ENCODE measurements around the gene EMP2. TPM values are rescaled to one million over a fixed set of nuclear protein-coding genes. Genes with fewer than 3 reads are reported as not detected.
"Not testable (repeated sequence)": the region's sequence is repeated elsewhere in the genome, so short reads cannot be mapped to it uniquely, and the experiment has no call there.

The EMP2 gene
- total RNA-seq, 2 experiments from 2014 or later: not detected

DNA sequence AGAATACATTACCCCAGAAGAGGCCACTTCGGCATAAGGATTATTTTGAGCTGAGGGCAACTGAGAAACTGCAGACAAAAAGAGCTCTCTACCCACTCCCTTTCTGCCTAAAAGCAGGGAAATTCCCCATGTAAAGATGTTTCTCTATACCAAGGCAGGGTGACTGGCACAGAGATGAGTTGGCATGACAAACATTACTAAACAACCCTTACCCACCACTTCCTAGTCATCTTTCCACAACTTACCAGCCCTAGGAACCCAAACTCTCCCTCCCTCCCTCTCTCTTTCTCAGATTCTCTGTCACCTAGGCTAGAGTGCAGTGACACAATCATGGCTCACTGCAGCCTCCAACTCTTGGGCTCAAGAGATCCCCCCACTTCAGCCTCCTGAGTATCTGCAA is 68.6 kb downstream of the EMP2 start:
- Mint-ChIP-seq H3K27ac (no peak overlapping the region), H3K4me1 (ENCODE audit: low read depth) (peaks cover 4% of the 10 kb centered on the region), H3K4me3 (no peak overlapping the region), H3K36me3 (ENCODE audit: low read depth) (no peaks in the 10 kb centered on the region), H3K27me3 (no peaks in the 10 kb centered on the region), H3K9me3 (no peaks in the 10 kb centered on the region)
- Histone ChIP-seq H3K36me3 (ENCODE audit: insufficient read depth, low read length) (no peaks in the 10 kb centered on the region), H3K27me3 (ENCODE audit: control insufficient read depth in 1 of 2, insufficient read depth in 2 of 2, low read length in 2 of 2) (peaks cover 0 to 5% of the 10 kb centered on the region in 2 experiments), H3K4me1 (ENCODE audit: insufficient read depth, low read length) (peaks cover 4% of the 10 kb centered on the region), H3K27ac (ENCODE audit: low read depth in 1 of 2, low read length in 2 of 2) (no peak overlapping the region), H3K4me3 (ENCODE audit: low read length) (no peak overlapping the region), H3K9me3 (ENCODE audit: control insufficient read depth in 1 of 2, insufficient read depth in 1 of 2, low read length in 2 of 2) (peaks cover 0 to 7% of the 10 kb centered on the region in 2 experiments)
- ChIA-PET CTCF (no interaction called here), POLR2A (no interaction called here)
- DNase-seq: peak in 1 of 14 experiments; percentile 13
- intact Hi-C loops (cut with DNase I, micrococcal nuclease): no loop called here
- no peak for ATAC-seq (ENCODE audit: poor library complexity)
- TF ChIP-seq, protein P1, sequence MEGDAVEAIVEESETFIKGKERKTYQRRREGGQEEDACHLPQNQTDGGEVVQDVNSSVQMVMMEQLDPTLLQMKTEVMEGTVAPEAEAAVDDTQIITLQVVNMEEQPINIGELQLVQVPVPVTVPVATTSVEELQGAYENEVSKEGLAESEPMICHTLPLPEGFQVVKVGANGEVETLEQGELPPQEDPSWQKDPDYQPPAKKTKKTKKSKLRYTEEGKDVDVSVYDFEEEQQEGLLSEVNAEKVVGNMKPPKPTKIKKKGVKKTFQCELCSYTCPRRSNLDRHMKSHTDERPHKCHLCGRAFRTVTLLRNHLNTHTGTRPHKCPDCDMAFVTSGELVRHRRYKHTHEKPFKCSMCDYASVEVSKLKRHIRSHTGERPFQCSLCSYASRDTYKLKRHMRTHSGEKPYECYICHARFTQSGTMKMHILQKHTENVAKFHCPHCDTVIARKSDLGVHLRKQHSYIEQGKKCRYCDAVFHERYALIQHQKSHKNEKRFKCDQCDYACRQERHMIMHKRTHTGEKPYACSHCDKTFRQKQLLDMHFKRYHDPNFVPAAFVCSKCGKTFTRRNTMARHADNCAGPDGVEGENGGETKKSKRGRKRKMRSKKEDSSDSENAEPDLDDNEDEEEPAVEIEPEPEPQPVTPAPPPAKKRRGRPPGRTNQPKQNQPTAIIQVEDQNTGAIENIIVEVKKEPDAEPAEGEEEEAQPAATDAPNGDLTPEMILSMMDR (IDR thresholded peaks at IDR 0.05): no peak

GRCh38 chr16:10510279-10510678 is 70.1 kb downstream of the EMP2 start:
- ChIA-PET POLR2A (interaction anchor here (1.3 kb wide), 1 partner anchor 196 kb away, joined by 8 read pairs; no protein-coding TSS in a partner anchor), CTCF (interaction anchor here (1.3 to 1.7 kb wide), 6 partner anchors 99 to 254 kb away, joined by 4 to 30 read pairs (median 6); partner anchors contain the start of gene NUBP1)
- no peaks in the 10 kb centered on the region for H3K9me3 ChIP-seq (ENCODE audit: control insufficient read depth in 1 of 2, insufficient read depth in 1 of 2, low read length in 2 of 2)
- intact Hi-C loops (cut with DNase I, micrococcal nuclease): no loop called here
- H3K27me3 ChIP-seq (ENCODE audit: control insufficient read depth in 1 of 2, insufficient read depth in 2 of 2, low read length in 2 of 2): peaks cover 0 to 5% of the 10 kb centered on the region in 2 experiments
- no peak overlapping the region for H3K27ac ChIP-seq (ENCODE audit: low read depth in 1 of 2, low read length in 2 of 2)
- TF ChIP-seq, protein P1 (IDR thresholded peaks at IDR 0.05): no peak
- Mint-ChIP-seq H3K27ac (no peak overlapping the region), H3K36me3 (ENCODE audit: low read depth) (no peaks in the 10 kb centered on the region), H3K4me3 (no peak overlapping the region), H3K4me1 (ENCODE audit: low read depth) (peaks cover 4% of the 10 kb centered on the region), H3K9me3 (no peaks in the 10 kb centered on the region), H3K27me3 (no peaks in the 10 kb centered on the region)
- no peak for DNase-seq
- no peak for ATAC-seq (ENCODE audit: poor library complexity)
- no peaks in the 10 kb centered on the region for H3K36me3 ChIP-seq (ENCODE audit: insufficient read depth, low read length)
- no peak overlapping the region for H3K4me3 ChIP-seq (ENCODE audit: low read length)
- H3K4me1 ChIP-seq (ENCODE audit: insufficient read depth, low read length): peaks cover 4% of the 10 kb centered on the region

GRCh38 chr16:10509534-10510025 is 70.8 kb downstream of the EMP2 start:
- intact Hi-C loops (cut with DNase I, micrococcal nuclease): loop anchor here (1.0 to 10.0 kb wide), 5 partner anchors 194 to 1942 kb away; no protein-coding TSS in a partner anchor
- no peak overlapping the region for H3K27ac Mint-ChIP-seq

DNA sequence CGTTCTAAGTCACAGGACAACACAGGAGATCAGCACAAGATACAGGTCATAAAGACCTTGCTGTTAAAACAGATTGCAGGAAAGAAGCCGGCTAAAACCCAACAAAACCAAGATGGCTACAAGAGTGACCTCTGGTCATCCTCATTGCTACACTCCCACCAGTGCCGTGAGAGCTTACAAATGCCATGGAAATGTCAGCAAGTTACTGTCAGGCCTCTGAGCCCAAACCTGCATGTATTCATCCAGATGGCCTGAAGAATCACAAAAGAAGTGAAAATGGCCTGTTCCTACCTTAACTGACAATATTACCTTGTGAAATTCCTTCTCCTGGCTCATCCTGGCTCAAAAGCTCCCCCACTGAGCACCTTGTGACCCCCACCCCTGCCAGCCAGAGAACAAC is 75.1 kb downstream of the EMP2 start:
- DNase-seq; H3K27ac Mint-ChIP-seq; H3K9me3 Mint-ChIP-seq; POLR2A ChIA-PET; H3K9me3 ChIP-seq (ENCODE audit: control insufficient read depth in 1 of 2, insufficient read depth in 1 of 2, low read length in 2 of 2); H3K27me3 ChIP-seq (ENCODE audit: control insufficient read depth in 1 of 2, insufficient read depth in 2 of 2, low read length in 2 of 2); H3K36me3 Mint-ChIP-seq (ENCODE audit: low read depth); H3K4me3 ChIP-seq (ENCODE audit: low read length); H3K27me3 Mint-ChIP-seq; H3K27ac ChIP-seq (ENCODE audit: low read depth in 1 of 2, low read length in 2 of 2); ATAC-seq (ENCODE audit: poor library complexity); H3K4me3 Mint-ChIP-seq; H3K36me3 ChIP-seq (ENCODE audit: insufficient read depth, low read length); H3K4me1 ChIP-seq (ENCODE audit: insufficient read depth, low read length): not testable (repeated sequence)
- intact Hi-C loops (cut with DNase I, micrococcal nuclease): loop anchor here in 1 of 2 experiments (10.0 kb wide), 1 partner anchor 1370 kb away; no protein-coding TSS in a partner anchor
- peaks cover 14% of the 10 kb centered on the region for H3K4me1 Mint-ChIP-seq (ENCODE audit: low read depth)
- CTCF ChIA-PET: interaction anchor here (1.0 to 1.3 kb wide), 2 partner anchors 190 to 191 kb away, joined by 3 to 5 read pairs; no protein-coding TSS in a partner anchor

More at GRCh38 chr16:10509534-10510025, 70.8 kb downstream of the EMP2 start:
- no peak overlapping the region for H3K4me3 ChIP-seq (ENCODE audit: low read length)
- Mint-ChIP-seq H3K9me3 (no peaks in the 10 kb centered on the region), H3K4me3 (no peak overlapping the region), H3K4me1 (ENCODE audit: low read depth) (peaks cover 8% of the 10 kb centered on the region), H3K36me3 (ENCODE audit: low read depth) (no peaks in the 10 kb centered on the region), H3K27me3 (no peaks in the 10 kb centered on the region)
- no peaks in the 10 kb centered on the region for H3K36me3 ChIP-seq (ENCODE audit: insufficient read depth, low read length)
- POLR2A ChIA-PET: interaction anchor here (1.3 kb wide), 1 partner anchor 195 kb away, joined by 8 read pairs; no protein-coding TSS in a partner anchor
- no peaks in the 10 kb centered on the region for H3K9me3 ChIP-seq (ENCODE audit: control insufficient read depth in 1 of 2, insufficient read depth in 1 of 2, low read length in 2 of 2)
- DNase-seq (peak; percentile 29 to 86 (median 50)), ATAC-seq (ENCODE audit: poor library complexity) (peak; percentile 88)
- H3K27ac ChIP-seq (ENCODE audit: low read depth in 1 of 2, low read length in 2 of 2): no peak overlapping the region
- peaks cover 0 to 5% of the 10 kb centered on the region in 2 experiments for H3K27me3 ChIP-seq (ENCODE audit: control insufficient read depth in 1 of 2, insufficient read depth in 2 of 2, low read length in 2 of 2)
- CTCF ChIA-PET: interaction anchor here (0.6 to 1.7 kb wide), 6 partner anchors 9 to 253 kb away, joined by 3 to 30 read pairs (median 6); partner anchors contain the start of gene NUBP1
- H3K4me1 ChIP-seq (ENCODE audit: insufficient read depth, low read length): peaks cover 4% of the 10 kb centered on the region
- TF ChIP-seq, protein P1 (IDR thresholded peaks at IDR 0.05): peak; percentile 86
